Large intestine (tissue), 3 donors: Measurements from ENCODE around the gene ME1. TPM values are rescaled to one million over a fixed set of nuclear protein-coding genes. Genes with fewer than 3 reads are reported as not detected.

Source experiments
- DNase-seq, 2 donors: peaks; one replicate each; pipeline versions ENCODE4 v3.0.0 to v3.0.0-alpha.2; 2013
- H3K27ac ChIP-seq: one replicate; pipeline ENCODE4 v1.5.1; 2013; ENCODE audit warnings: low read length
- H3K27me3 ChIP-seq: 2 replicates; pipeline ENCODE4 v1.6.1; 2013; ENCODE audit warnings: low read length; ENCODE audit not compliant: control insufficient read depth, insufficient read depth
- H3K36me3 ChIP-seq: 2 replicates; pipeline ENCODE4 v1.6.1; 2013; ENCODE audit warnings: low read length; ENCODE audit not compliant: control insufficient read depth, insufficient read depth
- H3K4me1 ChIP-seq: one replicate; pipeline ENCODE4 v1.6.1; 2013; ENCODE audit warnings: low read length; ENCODE audit not compliant: control insufficient read depth, insufficient read depth
- H3K4me3 ChIP-seq: one replicate; pipeline ENCODE4 v1.5.1; 2013; ENCODE audit warnings: low read length
- H3K9me3 ChIP-seq: one replicate; pipeline ENCODE4 v1.6.1; 2013; ENCODE audit warnings: mild to moderate bottlenecking, low read depth, low read length, moderate library complexity; ENCODE audit not compliant: control insufficient read depth
- WGBS: methylation state at CpG from one replicate; pipeline ENCODE4 v1.1.5; 2013; ENCODE audit warnings: low lambda C conversion rate; ENCODE audit not compliant: insufficient coverage; 5-methylcytosine and 5-hydroxymethylcytosine counted together
- polyA plus RNA-seq: library from polyadenylated mRNA; unstranded; fragments of 120-200 nt; gene quantifications from one replicate; pipeline ENCODE4 v1.2.1, GENCODE V29; 2013

The ME1 gene
- polyA plus RNA-seq, 1 donor: 11.9 TPM

DNA sequence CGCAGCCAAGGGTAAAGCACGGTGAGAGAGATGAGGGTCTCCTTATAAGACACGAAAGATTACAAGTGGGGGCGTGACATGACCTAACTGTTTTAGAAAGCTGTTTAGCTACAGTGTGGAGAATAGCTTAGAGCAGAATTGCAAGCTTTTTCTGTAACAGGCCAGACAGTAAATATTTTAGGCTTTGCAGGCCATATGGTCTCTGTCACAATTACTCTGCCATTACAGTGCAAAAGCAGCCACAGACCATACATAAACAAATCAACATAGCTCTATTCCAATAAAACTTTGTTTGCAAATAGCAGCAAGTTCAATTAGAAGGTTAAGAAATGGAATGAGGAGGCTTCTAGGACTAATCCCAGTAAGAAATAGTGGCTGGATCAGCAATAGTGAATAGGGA, 254.6 kb downstream of the ME1 start:
- no peaks in the 10 kb centered on the region for H3K9me3 ChIP-seq
- no peak overlapping the region for H3K27ac ChIP-seq
- 100% methylated on average over 2 of the region's 4 CpGs for WGBS
- H3K27me3 ChIP-seq: no peaks in the 10 kb centered on the region
- no peaks in the 10 kb centered on the region for H3K4me1 ChIP-seq
- no peak overlapping the region for H3K4me3 ChIP-seq
- DNase-seq: no peak
- H3K36me3 ChIP-seq: peaks cover 75% of the 10 kb centered on the region

DNA sequence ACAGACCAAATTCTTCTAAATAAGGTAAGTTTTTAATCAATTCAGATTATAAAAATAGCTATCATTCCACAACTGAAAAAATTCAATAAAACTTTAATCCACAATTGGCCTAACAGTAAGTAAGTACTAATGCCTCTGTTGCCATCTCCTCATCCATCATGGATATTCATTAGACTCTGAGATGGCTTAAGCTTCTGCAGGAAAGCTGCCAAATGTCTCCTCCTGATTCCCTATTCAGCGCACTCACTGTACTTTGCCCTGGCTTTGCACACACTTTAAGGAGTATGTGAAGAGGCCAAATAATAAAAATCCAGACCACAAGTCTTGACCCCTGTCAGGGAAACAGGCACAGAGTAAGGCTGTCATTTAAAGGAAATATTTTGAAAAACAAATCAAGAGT, 261.3 kb downstream of the ME1 start:
- Histone ChIP-seq H3K36me3 (peaks cover 76% of the 10 kb centered on the region), H3K27me3 (no peaks in the 10 kb centered on the region), H3K4me3 (no peak overlapping the region), H3K4me1 (no peaks in the 10 kb centered on the region), H3K9me3 (no peaks in the 10 kb centered on the region), H3K27ac (no peak overlapping the region)
- no CpG with 5 or more reads among the region's 1 CpG for WGBS
- no peak for DNase-seq

DNA sequence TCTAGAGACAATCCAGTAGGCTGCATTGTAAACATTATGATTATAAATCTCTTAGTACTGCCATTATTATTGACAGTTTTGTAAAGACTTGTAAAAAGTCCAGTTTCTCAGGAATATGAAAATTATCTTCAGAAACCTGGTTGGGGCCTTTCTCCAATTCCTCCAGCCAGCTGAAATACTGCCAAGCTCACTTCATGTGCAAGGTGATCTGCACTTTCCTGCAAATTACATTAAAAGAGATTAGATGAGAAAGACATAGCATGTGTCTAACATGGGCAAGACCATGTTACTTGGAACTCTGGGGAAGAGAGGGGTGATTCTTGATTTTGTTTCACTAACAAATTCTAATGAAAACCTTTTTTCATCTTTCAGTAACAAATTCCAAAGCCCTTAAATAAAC, 261.7 kb downstream of the ME1 start:
- H3K36me3 ChIP-seq: peaks cover 76% of the 10 kb centered on the region
- H3K4me1 ChIP-seq: no peaks in the 10 kb centered on the region
- H3K27ac ChIP-seq: no peak overlapping the region
- no peak for DNase-seq
- H3K9me3 ChIP-seq: no peaks in the 10 kb centered on the region
- no peak overlapping the region for H3K4me3 ChIP-seq
- H3K27me3 ChIP-seq: no peaks in the 10 kb centered on the region

DNA sequence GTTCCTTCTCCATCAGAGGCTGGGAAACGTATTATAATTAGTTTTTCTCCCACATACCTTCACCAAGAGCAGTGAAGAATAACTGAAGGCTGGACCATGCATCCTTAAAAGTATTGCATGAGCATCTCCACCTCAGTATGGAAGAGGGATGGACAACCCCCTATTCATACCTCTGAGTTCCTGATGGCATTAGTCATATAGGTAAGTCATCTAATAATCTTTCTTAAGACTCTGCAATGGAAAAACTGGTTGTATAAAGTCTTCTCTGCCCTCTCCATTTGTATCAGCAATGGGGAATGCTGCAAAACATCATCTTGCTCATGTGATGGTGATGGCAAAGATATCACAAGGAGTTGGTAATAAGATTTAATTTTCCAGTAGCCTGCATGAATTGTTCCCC, 262.3 kb downstream of the ME1 start:
- no peaks in the 10 kb centered on the region for H3K27me3 ChIP-seq
- DNase-seq: no peak
- peaks cover 72% of the 10 kb centered on the region for H3K36me3 ChIP-seq
- H3K4me3 ChIP-seq: no peak overlapping the region
- H3K9me3 ChIP-seq: no peaks in the 10 kb centered on the region
- no peak overlapping the region for H3K27ac ChIP-seq
- WGBS: no CpG with 5 or more reads among the region's 1 CpG
- H3K4me1 ChIP-seq: no peaks in the 10 kb centered on the region

DNA sequence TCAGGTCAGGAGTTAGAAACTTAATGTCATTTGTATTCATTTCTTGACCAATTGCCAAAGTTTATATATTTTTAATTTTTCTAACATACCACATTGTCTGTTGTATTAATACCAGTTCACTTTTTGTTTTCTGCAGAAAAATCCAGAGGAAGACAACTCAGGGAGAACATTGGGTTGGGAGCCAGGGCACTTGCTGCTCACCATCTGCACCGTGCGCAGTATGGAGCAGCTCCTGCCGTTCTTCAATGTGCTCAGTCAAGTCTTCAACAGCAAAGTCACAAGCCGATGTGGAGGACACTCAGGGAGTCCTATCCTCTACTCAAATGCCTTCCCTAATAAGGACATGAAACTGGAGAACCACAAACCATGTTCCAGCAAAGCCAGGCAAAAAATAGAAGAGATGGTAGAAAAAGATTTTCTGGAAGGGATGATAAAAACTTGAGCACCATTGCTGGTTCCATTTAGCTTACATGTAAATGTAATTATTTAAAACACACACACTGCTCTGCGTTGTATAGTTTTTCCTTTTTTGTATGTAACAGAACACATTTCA, 263.0 kb downstream of the ME1 start:
- WGBS: 100% methylated on average over 1 of the region's 5 CpGs
- H3K9me3 ChIP-seq: no peaks in the 10 kb centered on the region
- peaks cover 68% of the 10 kb centered on the region for H3K36me3 ChIP-seq

More for the DNA sequence above, 263.0 kb downstream of the ME1 start:
- no peak overlapping the region for H3K27ac ChIP-seq
- DNase-seq: no peak
- H3K27me3 ChIP-seq: no peaks in the 10 kb centered on the region
- no peak overlapping the region for H3K4me3 ChIP-seq
- no peaks in the 10 kb centered on the region for H3K4me1 ChIP-seq

Other genes starting within 250 kb of the ME1 start
- gene PGM3, start 237.8 kb downstream of the ME1 start, polyA plus RNA-seq: 71.6 TPM
- gene RWDD2A, start 237.7 kb downstream of the ME1 start, polyA plus RNA-seq: 5.2 TPM
- gene PRSS35, start 81.5 kb upstream of the ME1 start, polyA plus RNA-seq: 9.0 TPM